Measurements from ENCODE around the gene RAET1L.

DNA sequence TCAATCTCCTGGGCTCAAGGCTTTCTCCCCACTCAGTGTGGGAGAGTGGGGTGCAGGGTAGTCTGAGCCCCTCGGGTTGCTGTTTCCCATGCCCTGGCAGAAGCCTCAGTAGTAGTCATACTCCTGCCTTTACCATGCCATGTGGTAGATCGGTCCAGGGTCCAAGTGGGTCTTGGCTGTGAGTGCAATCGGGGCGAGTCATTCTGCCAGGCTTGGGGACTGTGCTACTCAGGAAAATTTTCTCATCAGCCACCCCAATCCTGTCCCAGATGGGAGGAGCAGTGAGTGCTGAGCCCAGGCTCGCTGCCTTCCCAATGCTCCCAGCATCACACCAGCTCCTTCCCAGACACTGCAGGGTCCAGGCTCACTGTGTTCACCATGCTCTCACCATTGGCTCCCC, 10.7 kb upstream of the RAET1L start:
- TF ChIP-seq, protein P1, sequence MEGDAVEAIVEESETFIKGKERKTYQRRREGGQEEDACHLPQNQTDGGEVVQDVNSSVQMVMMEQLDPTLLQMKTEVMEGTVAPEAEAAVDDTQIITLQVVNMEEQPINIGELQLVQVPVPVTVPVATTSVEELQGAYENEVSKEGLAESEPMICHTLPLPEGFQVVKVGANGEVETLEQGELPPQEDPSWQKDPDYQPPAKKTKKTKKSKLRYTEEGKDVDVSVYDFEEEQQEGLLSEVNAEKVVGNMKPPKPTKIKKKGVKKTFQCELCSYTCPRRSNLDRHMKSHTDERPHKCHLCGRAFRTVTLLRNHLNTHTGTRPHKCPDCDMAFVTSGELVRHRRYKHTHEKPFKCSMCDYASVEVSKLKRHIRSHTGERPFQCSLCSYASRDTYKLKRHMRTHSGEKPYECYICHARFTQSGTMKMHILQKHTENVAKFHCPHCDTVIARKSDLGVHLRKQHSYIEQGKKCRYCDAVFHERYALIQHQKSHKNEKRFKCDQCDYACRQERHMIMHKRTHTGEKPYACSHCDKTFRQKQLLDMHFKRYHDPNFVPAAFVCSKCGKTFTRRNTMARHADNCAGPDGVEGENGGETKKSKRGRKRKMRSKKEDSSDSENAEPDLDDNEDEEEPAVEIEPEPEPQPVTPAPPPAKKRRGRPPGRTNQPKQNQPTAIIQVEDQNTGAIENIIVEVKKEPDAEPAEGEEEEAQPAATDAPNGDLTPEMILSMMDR (optimal IDR thresholded peaks at IDR 0.05 in 1 of 3, IDR thresholded peaks at IDR 0.05 in 1 of 3, conservative IDR thresholded peaks at IDR 0.05 in 1 of 3; ENCODE audit: extremely low read depth in 1 of 3, insufficient read depth in 2 of 3, low read length in 3 of 3) = no peak
- no peak for TF ChIP-seq EZH2 (IDR thresholded peaks at IDR 0.05; ENCODE audit: low read length)
